Loucy (cell line): Measurements from ENCODE around the gene SYNDIG1.

Experiments used
- H2AFZ ChIP-seq: fragments of 200-600 bp; sonication (generic); 2 replicates; pipeline ENCODE4 v1.6.0; 2016; ENCODE audit warnings: antibody characterized with exemption, mild to moderate bottlenecking, low read length, moderate library complexity
- H3F3A ChIP-seq: fragments of 200-600 bp; 2 replicates; pipeline ENCODE4 v1.6.0; 2016; ENCODE audit warnings: antibody characterized with exemption, low read depth, mild to moderate bottlenecking
- H3K27me3 ChIP-seq: fragments of 200-600 bp; sonication (generic); 2 replicates; pipeline ENCODE4 v1.6.1; 2014; ENCODE audit warnings: low read length, mild to moderate bottlenecking; ENCODE audit not compliant: insufficient read depth, poor library complexity, severe bottlenecking
- H3K36me3 ChIP-seq: fragments of 200-600 bp; sonication (generic); 2 replicates; pipeline ENCODE4 v1.6.1; 2016; ENCODE audit warnings: low read length; ENCODE audit not compliant: insufficient read depth
- H3K4me1 ChIP-seq: fragments of 200-600 bp; sonication (generic); 2 replicates; pipeline ENCODE4 v1.5.1; 2014; ENCODE audit warnings: low read length, mild to moderate bottlenecking; ENCODE audit not compliant: insufficient read depth, poor library complexity, severe bottlenecking
- H3K4me2 ChIP-seq: fragments of 200-600 bp; sonication (generic); 2 replicates; pipeline ENCODE4 v1.6.0; 2014; ENCODE audit warnings: antibody characterized with exemption, low read length, low read depth, mild to moderate bottlenecking; ENCODE audit not compliant: poor library complexity, severe bottlenecking
- H3K4me3 ChIP-seq: fragments of 200-600 bp; sonication (generic); 2 replicates; pipeline ENCODE4 v1.5.1; 2014; ENCODE audit warnings: low read length, mild to moderate bottlenecking, mixed read lengths; ENCODE audit not compliant: poor library complexity, severe bottlenecking
- H3K79me2 ChIP-seq: fragments of 200-600 bp; sonication (generic); 2 replicates; pipeline ENCODE4 v1.6.1; 2014; ENCODE audit warnings: low read length; ENCODE audit not compliant: insufficient read depth
- H3K9ac ChIP-seq: fragments of 200-600 bp; sonication (generic); 2 replicates; pipeline ENCODE4 v1.6.0; 2014; ENCODE audit warnings: mild to moderate bottlenecking, low read depth, low read length, moderate library complexity; ENCODE audit not compliant: poor library complexity, severe bottlenecking
- H3K9me2 ChIP-seq: fragments of 200-600 bp; sonication (generic); replicated peaks from 2 replicates; pipeline ENCODE4 v1.6.1; 2016; ENCODE audit warnings: low read depth, low read length, mixed read lengths
- H3K9me3 ChIP-seq: fragments of 200-600 bp; sonication (generic); 2 replicates; pipeline ENCODE4 v1.6.1; 2014; ENCODE audit warnings: mild to moderate bottlenecking, antibody characterized with exemption, low read length, low read depth; ENCODE audit not compliant: insufficient read depth
- H4K20me1 ChIP-seq: fragments of 200-600 bp; sonication (generic); 2 replicates; pipeline ENCODE4 v1.6.0; 2014; ENCODE audit warnings: antibody characterized with exemption, low read length, mild to moderate bottlenecking; ENCODE audit not compliant: insufficient read depth, poor library complexity, severe bottlenecking
- EZH2phosphoT487 ChIP-seq: fragments of 200-600 bp; IDR thresholded peaks from 2 replicates; pipeline ENCODE4 v1.6.1; 2018; ENCODE audit warnings: antibody characterized with exemption, mild to moderate bottlenecking, moderate library complexity, borderline replicate concordance
- TF ChIP-seq, protein P1 (sequence below): fragments of 200-600 bp; sonication (generic); conservative IDR thresholded peaks from 2 replicates; pipeline ENCODE4 v1.5.1; 2014; ENCODE audit warnings: mild to moderate bottlenecking, antibody characterized with exemption, low read length

Gene SYNDIG1

GRCh38 chr20:24472426-24472825, 3.0 kb downstream of the SYNDIG1 start:
- Histone ChIP-seq H3K9me3 (no peaks in the 10 kb centered on the region; the same call in 1 of the 2 replicates), H3K4me1 (no peaks in the 10 kb centered on the region), H3F3A (no peaks in the 10 kb centered on the region), H3K9me2 (no peaks in the 10 kb centered on the region), H3K4me2 (no peak overlapping the region), H4K20me1 (no peaks in the 10 kb centered on the region), H3K79me2 (no peaks in the 10 kb centered on the region), H3K36me3 (no peaks in the 10 kb centered on the region), H2AFZ (no peak overlapping the region), H3K27me3 (no peaks in the 10 kb centered on the region), H3K4me3 (no peak overlapping the region), H3K9ac (no peak overlapping the region)
- TF ChIP-seq, protein P1, sequence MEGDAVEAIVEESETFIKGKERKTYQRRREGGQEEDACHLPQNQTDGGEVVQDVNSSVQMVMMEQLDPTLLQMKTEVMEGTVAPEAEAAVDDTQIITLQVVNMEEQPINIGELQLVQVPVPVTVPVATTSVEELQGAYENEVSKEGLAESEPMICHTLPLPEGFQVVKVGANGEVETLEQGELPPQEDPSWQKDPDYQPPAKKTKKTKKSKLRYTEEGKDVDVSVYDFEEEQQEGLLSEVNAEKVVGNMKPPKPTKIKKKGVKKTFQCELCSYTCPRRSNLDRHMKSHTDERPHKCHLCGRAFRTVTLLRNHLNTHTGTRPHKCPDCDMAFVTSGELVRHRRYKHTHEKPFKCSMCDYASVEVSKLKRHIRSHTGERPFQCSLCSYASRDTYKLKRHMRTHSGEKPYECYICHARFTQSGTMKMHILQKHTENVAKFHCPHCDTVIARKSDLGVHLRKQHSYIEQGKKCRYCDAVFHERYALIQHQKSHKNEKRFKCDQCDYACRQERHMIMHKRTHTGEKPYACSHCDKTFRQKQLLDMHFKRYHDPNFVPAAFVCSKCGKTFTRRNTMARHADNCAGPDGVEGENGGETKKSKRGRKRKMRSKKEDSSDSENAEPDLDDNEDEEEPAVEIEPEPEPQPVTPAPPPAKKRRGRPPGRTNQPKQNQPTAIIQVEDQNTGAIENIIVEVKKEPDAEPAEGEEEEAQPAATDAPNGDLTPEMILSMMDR, result no peak
- TF ChIP-seq EZH2phosphoT487, result no peak

DNA sequence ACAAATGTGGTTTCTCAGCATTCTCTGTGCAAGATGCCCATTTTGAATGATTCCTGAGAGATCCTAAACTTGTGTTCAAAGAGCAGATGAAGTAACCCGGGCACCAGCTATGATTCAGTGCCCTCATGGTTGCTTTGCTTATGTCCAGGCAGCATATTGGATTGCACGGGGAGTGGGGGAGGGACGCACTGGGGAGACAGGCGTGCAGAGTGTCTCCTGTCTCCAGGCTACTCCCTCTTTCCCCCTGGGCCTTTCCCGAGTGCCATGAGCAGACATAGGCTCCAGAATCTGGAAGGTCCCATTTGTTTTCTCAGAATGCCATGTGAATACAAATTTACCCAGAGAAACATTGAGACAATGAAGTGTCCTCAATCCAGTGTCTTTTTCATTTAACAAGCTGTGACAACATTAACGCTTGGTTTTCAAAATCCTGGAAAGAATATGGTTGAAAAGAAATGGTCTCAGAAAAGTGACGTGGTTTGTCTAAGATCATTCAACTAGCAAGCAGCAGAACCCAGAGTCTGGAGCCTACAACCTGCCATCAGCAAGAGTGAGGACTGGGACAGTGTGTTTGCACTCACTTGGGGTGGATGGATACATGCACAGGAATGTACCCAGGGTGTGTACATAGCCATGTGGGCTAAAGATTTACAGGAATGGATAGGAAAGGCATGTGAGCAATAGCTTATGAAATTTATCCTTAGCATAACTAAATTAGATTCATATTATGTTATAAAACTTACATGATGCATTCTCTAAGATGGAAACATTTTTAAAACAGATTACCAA, 4.2 kb downstream of the SYNDIG1 start:
- H3K4me3 ChIP-seq, result no peak overlapping the region
- H2AFZ ChIP-seq, result no peak overlapping the region
- H3K4me1 ChIP-seq, result no peaks in the 10 kb centered on the region
- no peaks in the 10 kb centered on the region for H3K79me2 ChIP-seq
- no peaks in the 10 kb centered on the region for H3F3A ChIP-seq
- no peaks in the 10 kb centered on the region for H3K27me3 ChIP-seq
- 0 out of 2 replicates have a peak, but pooled peaks cover 5% of the 10 kb centered on the region for H3K9me3 ChIP-seq
- no peak overlapping the region for H3K9ac ChIP-seq
- H3K4me2 ChIP-seq, result no peak overlapping the region
- no peaks in the 10 kb centered on the region for H3K36me3 ChIP-seq
- TF ChIP-seq EZH2phosphoT487, result no peak
- TF ChIP-seq, protein P1, result no peak
- no peaks in the 10 kb centered on the region for H4K20me1 ChIP-seq
- H3K9me2 ChIP-seq, result no peaks in the 10 kb centered on the region

- Histone ChIP-seq H3K4me2 (no peak overlapping the region), H3K4me3 (no peak overlapping the region), H4K20me1 (no peaks in the 10 kb centered on the region), H3K9ac (no peak overlapping the region), H3K36me3 (no peaks in the 10 kb centered on the region), H3F3A (no peaks in the 10 kb centered on the region), H3K79me2 (no peaks in the 10 kb centered on the region), H2AFZ (no peak overlapping the region), H3K9me3 (peaks cover 5% of the 10 kb centered on the region; the same call in 1 of the 2 replicates), H3K27me3 (no peaks in the 10 kb centered on the region), H3K9me2 (no peaks in the 10 kb centered on the region), H3K4me1 (no peaks in the 10 kb centered on the region)
- TF ChIP-seq EZH2phosphoT487, result no peak
- TF ChIP-seq, protein P1, result no peak
These were observed 8.6 kb downstream of the SYNDIG1 start for GRCh38 chr20:24477831-24478547.
